Daoy (cell line): Measurements from ENCODE around the gene EPM2A. TPM values are rescaled to one million over a fixed set of nuclear protein-coding genes. Genes with fewer than 3 reads are reported as not detected.
"Not testable (repeated sequence)": the region's sequence is repeated elsewhere in the genome, so short reads cannot be mapped to it uniquely, and the experiment has no call there.

Experiments
- DNase-seq: peaks from one replicate; pipeline ENCODE4 v3.0.0-alpha.2; 2015; ENCODE audit warnings: low read depth
- total RNA-seq: library from RNA; depleted of rRNA; stranded (reverse); fragments of >200 nt; shearing (Covaris generic); gene quantifications from 2 replicates; pipeline ENCODE4 v1.2.3, GENCODE V29; 2014; rRNA removed

EPM2A gene
- total RNA-seq, result 10.7 and 16.8 TPM in 2 replicates

DNA sequence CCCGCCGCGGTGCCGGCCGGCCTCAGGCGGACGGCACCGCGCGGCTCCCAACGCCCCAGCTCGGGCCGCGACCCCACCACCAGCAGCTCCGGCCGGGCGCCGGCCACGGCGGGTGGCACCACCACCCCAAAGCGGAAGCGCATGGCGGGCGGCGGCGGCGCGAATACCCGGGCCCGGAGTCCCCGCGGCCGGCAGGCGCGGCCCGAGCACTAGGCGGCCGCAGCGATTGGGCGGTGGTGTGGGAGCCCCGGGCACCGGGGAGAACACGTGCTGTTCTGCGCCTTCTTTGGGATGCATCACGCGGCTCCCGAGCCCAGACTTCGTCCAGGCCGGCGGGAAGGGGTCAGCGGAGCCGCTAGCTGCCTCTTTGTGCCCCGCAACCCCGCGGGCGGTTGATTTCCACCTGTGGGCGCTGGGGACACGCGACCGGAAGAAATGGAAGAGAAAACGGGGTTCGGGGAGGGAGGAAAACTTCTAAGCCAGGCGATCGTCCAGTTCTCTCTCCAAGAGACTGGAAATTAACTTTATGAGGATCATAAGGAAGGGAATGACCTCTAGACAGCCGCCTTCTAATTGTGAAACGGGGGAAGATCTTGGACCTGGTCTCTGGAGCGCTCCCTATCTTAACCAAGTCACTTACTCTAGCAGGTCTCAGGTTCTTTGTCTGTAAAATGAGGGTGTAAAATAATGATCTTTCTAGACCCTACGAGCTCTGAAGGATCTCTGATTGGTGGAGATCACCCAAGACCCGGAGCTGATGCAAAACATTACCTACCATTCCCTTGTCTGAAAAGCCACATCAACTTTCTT lies at the start of gene EPM2A:
Gene EPM2A (minus strand): TSS at position 165 of the 810 bp plus-strand sequence. CDS start 22 bp downstream, at position 143.
- peak; percentile 94 for DNase-seq

DNA sequence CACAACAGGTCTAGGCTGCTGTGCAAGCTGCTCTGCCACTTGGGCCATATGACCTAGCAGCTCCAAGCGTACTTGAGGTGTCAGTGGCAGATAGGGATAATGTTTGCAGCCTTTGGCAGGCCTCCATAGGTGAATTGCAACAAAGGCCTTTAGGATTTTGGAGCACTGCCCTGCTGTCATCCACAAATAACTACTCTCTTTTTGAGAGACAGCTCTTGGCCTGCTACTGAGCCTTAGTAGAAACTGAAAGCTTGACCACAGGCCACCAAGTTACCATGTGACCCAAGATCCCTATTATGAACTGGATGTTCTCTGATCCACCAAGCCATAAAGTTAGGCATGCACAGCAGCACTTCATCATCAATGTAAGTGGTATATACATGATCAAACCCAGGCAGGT lies 49.4 kb upstream of the EPM2A start:
- DNase-seq, result no peak

DNA sequence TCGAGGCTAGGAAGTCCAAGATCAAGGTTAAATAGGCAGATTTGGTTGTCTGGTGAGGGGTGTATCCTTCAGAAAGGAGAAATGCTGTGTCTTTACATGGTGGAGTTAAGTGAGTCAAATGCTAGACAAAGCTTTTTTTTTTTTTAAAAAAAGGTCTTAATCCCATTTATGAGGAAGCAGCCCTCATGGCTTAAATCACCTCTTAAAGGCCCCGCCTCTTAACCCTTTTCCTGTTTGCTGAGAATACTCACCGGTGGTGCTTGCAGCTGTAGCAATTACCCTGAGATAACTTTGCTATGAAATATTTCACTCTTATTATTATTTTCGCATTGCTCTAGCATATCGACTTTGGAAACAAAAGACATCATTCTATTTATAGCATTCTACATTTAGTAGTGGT lies 48.5 kb upstream of the EPM2A start:
- DNase-seq, result no peak

DNA sequence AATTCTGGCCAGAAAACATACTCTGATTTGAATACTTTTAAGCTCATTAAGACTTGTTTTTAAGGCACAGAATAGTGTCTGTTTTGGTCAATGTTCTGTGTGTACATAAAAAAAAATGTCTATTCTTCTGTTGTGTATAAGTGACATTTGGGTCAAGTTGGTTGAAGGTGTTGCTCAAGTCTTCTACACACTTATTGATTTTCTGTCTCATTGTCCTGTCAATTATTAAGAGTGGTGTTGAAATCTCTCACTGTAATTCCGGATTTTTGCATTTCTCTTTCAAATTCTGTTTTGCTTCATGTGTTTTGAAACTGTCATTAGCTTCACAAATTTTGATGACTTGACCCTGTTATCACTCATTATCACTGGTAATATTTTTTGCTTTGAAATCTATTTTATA lies 37.5 kb upstream of the EPM2A start:
- DNase-seq, result no peak

DNA sequence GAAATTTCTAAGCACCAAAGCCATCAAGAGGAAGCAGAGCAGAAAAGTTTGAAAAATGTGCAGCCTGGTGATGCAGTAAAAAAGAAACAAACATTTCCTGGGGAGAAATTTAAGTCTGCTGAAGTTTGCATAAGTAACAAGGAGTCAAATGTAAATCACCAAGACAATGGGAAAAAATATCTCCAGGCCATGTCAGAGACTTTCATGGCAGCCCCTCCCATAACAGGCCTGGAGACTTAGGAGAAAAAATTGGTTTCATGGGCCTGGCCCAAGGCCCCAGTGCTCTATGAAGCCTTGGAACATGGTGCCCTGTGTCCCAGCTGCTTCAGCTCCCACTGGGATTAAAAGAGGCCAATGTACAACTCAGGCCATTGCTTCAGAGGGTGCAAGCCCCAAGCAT lies 30.1 kb upstream of the EPM2A start:
- DNase-seq, result no peak

DNA sequence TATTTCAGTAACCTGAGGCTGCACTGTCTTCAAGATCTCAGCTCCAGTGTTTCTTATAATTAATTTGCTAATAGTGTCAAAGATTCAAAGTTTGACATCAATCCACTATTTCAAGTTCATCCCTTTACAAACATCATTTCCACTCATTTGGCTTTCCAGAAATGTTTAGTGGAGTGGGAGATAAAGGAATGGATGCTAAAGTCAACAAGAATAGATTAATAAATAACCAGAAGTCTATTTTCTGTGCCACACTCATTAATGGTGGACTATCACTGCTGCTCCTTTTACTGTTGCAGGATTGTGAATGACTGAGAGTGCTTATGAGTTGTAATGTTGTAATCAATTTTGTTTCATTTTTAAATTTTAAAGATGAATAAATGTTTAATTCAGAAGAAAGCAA lies 28.4 kb upstream of the EPM2A start:
- no peak for DNase-seq

DNA sequence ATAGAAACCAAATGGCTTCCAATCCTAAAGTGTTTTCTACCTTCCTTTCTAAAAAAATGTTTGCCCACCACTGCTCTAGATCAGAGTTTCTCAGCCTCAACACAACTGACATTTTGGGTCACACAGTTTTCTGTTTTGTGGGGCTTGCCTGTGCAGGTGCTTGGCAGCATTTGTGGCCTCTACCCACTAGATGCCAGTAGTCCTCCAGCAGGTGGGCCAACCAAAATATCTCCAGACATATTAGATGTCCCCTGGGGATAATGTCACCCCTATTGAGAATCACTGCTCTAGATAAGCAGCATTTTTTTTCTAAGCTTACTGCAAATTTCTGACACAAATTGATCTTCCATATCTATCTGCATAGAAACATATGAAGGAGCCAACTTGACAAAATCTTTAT lies 26.3 kb upstream of the EPM2A start:
- no peak for DNase-seq

DNA sequence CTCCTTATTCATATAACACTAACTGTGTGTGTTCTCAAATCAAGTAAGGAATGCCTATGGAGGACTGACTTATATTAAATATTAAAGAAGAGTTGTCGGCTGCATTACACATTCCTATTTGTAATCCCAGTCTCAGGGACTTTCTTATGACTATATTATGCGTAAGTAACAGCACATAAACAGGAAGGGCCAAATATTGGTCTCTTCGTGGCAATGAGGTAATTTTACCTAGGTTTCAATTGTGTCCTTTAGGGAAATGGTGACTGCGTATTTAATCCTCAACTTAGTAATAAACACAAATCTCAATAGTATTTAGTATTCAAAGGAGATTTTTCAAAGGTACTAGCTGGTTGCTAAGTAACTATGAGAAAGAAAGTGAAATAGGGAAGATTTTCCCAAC lies 22.8 kb upstream of the EPM2A start:
- no peak for DNase-seq

DNA sequence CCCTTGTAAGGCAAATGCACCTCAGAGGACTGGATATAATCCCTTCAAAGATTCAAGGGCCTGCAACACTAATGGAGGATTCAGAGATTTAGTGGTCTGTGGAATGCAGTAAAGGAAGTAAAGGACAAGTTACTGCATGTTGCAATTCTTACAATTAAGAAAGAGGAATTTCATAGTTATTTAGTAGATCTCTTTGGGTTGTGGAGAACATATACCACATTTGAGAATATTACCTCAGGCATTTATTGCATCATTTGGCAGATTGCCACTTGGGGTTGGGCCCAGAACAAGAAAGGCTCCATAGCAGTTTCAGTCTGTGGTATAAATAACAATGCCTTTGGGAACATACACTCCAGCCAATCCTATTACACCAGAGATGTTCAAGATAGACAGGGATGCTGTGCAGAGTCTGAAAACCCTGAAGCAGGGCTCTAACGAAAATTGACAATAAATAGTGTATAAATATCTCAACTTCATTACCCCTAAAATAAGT lies 20.9 kb upstream of the EPM2A start:
- DNase-seq, result peak; percentile 61

DNA sequence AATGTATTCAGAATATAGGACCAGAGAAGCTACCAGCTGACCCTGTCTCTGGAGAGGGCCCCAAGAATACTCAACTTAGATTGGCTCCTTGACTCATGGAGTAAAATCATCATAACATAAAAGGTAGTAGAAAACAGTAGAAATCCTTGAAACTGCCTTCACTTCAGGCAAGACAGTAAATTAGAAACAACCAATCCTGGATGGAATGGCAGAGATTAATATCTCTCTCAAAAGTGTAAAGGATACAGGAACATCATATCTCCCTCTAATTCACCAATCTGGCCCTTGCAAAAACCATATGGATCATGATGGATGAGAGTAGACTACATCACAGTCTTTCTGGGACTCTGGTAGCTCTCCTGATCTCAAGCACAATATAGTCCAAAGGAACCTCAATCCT lies 20.4 kb upstream of the EPM2A start:
- DNase-seq, result no peak

DNA sequence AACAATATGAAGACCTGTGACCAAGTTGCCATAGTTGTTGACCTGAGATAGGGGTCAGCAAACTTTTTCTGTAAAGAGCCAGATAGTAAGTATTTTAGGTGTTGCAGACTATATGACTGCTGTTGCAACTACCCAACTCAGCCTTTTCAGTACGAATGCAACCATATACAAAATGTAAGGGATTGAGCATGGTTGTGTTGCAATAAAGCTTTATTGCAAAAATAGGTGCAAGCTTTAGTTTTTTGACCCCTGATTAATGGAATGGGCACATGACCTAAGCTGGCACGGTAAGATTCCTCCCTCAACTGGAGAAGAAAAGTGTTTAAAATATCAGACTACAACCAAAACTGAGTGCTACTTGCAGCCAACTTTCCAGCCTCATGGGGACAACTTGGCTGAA lies 17.3 kb upstream of the EPM2A start:
- DNase-seq, result no peak

DNA sequence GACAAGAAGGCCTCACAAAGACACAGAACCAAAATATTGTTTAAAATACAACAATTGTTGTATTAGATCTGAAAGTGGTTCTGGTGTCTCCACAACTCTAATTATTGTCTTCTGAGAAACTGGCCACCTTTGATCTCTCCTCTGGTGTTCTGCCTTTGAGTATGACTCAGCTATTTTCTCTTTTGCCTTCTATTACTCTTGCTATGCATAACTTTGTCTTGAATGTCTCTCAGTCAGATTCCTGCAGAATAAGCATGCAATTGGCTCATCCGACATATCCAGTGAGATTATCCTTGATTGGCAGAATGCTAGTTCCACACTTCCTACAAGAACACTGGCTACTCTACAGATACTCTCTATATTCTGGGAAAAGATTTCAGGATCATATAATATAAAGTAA lies 14.3 kb upstream of the EPM2A start:
- DNase-seq, result peak; percentile 31

DNA sequence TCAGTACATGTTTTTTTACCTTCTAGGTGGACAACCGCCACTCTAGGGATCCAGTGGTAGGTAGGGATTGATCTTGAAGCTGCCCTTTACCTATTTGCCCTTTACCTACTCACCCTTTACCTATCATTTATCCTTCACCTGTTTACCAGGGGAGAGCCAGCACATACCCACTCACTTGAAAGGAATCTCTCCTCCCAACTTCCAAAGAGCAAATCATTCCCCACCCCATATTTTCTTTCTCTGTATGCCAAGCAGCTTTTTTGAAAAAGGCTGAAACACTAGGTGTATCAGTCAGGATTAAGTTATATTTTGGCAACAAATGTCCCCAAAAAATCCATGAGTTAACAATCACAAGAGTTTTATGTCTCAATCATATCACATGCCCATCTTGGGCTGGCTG lies 10.5 kb upstream of the EPM2A start:
- DNase-seq, result no peak

DNA sequence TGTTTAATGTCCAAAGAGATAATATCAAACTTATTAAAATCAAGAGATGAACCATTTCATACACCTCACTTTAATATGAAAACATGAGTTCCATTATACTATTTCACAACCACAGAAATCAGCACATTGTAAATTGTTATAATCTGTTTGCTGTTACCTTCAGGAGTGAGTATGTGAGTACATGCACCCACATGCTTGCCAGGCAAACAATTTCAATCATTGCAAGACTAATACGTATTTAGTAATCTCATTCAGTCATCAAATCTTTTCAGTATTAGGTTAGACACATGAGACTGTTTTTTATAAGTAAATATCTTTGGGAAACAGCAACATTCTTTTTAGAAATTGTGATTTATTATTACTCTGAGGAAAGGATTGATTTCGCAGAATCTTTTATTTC lies 9.3 kb upstream of the EPM2A start:
- DNase-seq, result no peak

DNA sequence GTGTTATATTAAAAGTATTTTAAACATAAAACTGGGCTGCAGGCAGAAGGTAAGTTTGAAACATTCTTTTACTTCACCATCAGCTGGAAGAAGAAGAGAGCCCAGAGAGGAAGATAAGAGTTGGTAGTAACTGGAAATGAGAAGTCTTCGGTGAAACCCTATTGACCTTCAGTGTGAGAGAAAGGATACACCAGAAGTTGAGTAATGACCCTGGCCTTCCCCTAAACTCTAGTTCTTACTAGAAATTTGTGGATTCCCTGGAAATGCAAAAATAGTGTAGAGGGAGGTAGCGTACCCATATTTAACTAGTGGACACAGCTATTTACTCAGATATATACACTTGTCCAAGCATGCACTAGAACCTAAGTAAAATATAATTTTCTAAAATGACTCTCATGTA lies 8.0 kb upstream of the EPM2A start:
- no peak for DNase-seq

DNA sequence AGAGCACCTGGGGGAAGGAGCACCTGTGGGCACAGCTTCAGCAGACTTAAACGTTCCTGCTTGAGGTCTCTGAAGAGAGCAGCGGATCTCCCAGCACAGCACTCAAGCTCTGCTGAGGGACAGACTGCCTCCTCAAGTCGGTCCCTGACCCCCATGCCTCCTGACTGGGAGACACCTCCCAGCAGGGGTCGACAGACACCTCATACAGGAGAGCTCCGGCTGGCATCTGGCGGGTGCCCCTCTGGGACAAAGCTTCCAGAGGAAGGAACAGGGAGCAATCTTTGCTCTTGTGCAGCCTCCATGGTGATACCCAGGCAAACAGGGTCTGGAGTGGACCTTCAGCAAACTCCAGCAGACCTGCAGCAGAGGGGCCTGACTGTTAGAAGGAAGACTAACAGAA lies 7.2 kb upstream of the EPM2A start:
- not testable (repeated sequence) for DNase-seq

DNA sequence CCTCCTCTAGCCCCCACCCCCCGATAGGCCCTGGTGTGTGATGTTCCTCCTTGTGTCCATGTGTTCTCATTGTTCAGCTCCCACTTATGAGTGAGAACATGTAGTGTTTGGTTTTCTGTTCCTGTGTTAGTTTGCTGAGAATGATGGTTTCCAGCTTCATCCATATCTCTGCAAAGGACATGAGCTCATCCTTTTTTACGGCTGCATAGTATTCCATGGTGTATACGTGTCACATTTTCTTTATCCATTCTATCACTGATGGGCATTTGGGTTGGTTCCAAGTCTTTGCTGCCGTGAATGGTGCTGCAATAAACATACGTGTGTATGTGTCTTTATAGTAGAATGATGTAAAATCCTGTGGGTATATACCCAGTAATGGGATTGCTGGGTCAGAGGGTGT lies 4.4 kb upstream of the EPM2A start:
- not testable (repeated sequence) for DNase-seq

DNA sequence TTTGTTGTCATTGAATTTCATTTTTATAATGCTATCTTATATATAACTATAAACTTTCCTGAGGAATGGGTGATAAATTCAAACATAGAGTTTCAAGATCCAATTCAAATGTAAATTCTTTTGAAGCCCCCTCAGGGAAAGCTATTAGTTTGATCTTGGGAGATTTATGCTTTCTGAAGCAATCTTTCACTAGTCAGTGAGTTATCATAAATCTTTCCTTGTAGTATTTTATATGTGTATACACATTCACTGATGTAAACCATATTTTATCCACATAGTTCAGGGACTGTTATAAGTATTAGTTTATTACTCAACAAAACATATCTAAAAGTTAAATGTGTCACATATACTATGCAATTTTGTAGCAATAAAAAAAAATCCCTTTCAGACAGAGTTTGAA lies 2.9 kb upstream of the EPM2A start:
- DNase-seq, result no peak

DNA sequence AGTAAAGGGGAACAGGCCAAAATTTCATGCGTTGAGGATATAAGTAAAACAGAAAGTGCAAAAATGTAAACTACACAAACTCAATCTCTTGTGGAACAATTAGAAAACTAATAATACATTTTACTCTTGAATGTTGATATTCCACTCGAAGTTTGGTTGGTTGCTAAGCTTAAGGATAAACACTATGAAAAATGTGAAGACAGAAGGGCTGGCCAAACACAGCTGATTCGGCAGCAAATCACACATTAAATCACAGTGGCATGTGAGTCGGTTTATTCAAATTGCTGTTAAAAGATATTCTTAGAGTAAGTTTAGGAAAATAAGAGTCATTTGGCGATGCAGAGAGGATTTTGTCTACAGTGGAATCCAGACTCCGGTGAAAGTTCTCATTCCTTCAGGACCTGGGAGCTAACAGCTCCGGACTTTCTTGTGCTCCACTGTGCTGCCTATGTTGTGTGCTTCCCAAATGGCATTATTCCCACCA lies 1.4 kb upstream of the EPM2A start:
- no peak for DNase-seq

DNA sequence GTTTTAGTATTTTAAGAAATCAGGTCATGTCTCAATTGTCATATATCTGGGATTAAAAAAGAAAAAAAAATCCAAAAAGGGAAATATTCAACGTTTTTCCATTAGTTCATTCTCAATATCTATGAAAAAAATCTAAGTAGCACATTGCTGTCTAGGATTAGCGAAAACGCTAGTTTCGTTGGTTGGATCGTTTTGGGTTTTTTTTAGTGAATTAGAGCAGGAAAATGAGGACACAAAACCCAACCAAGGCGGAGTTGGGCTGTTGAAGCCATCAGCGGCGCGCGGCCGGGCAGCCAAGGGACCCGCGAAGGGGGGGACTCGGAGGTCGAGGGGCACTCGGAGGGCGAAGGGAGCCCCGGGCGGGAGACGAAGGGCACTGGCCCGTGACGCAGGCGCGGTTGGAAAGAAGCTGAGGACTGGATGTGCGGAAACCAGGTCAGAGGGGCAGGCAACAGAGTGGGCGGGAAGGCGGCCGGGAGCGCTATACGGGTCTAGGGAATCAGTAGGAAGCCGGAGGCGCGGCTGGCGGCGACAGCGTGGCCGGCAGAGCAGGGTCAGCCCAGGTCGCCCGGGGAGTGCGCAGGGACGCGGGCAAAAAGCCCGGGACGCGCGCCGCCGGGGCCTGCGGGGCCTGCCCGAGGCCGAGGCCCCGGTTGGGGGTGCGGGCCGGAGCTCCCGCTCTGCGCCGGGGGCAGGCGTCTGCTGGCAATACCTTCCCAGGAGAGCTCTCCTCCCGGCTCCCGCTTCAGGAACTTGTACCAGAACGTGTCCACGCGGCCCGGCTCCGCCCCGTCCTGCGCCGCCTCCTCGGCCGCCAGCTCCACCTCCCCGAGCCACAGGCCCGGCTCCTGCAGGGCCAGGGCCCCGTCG lies 599 bp downstream of the EPM2A start:
- DNase-seq, result peak; percentile 97

DNA sequence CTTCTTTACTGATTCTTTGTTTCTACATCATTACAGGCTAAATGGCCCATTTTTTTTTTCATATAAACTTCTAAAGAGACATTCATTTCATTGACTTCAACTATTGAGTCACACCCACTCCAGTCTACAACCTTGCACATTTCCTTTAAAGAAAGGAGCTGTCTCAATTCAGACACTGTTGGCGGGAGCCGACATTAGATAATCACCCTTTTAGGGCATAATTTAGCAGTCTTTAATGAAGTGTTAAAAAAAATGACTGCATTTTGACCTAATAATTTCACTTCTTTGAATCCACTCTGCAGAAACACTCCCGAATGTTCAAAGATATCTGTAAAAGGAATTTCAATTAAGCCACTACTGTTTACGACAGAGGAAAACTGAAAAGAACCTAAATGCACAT lies 1.5 kb downstream of the EPM2A start:
- DNase-seq, result no peak

DNA sequence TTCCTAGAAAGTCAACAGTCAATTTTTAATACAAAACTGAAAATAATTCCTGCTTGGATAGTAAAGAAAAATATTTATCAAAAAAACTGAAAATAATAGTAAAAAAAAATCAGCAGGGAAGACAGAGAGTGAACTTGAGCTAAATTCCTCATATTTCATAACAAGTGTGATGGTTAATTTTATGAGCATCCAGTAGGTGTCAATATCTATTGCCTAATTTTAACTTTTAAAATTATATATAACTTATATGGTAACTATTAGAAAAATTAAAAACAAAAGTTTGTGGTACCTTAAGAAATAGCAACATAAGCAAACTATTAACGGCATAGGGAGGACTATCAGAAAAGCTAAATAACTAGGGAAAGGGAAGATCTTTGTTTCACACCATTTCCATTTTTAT lies 2.1 kb downstream of the EPM2A start:
- no peak for DNase-seq

DNA sequence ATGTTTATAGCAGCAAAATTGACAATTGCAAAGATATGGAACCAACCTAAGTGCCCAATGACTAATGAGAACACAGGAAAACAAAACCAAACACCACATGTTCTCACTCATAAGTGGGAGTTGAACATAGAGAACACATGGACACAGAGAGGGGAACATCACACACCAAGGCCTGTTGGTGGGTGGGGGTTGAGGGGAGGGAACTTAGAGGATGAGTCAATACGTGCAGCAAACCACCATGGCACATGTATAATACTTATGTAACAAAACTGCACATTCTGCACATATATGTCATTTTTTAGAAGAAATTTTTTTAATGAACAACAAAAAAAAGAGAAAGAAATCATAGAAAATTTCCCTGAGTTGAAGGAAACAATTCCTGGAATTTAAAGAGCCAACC lies 3.9 kb downstream of the EPM2A start:
- DNase-seq, result no peak
